ENCODE data around the gene THSD7A.

The THSD7A gene

GRCh38 chr7:11848251-11848650 lies 16.3 kb upstream of the THSD7A start:
- no peak for TF ChIP-seq CTCF (conservative IDR thresholded peaks at IDR 0.05; ENCODE audit: low read depth, low read length)
- DNase-seq (ENCODE audit: low read depth) = no peak
- H3K4me3 ChIP-seq (ENCODE audit: low read length) = no peak overlapping the region

- no peak for DNase-seq (ENCODE audit: low read depth)
- no peak for TF ChIP-seq CTCF (conservative IDR thresholded peaks at IDR 0.05; ENCODE audit: low read depth, low read length)
- H3K4me3 ChIP-seq (ENCODE audit: low read length) = no peak overlapping the region
Observed at GRCh38 chr7:11847336-11847735, 15.3 kb upstream of the THSD7A start.

- DNase-seq (ENCODE audit: low read depth) = no peak
- TF ChIP-seq CTCF (conservative IDR thresholded peaks at IDR 0.05; ENCODE audit: low read depth, low read length) = no peak
- no peak overlapping the region for H3K4me3 ChIP-seq (ENCODE audit: low read length)
Observed at GRCh38 chr7:11846361-11846955, 14.5 kb upstream of the THSD7A start.

- DNase-seq (ENCODE audit: low read depth) = no peak
- no peak for TF ChIP-seq CTCF (conservative IDR thresholded peaks at IDR 0.05; ENCODE audit: low read depth, low read length)
- no peak overlapping the region for H3K4me3 ChIP-seq (ENCODE audit: low read length)
Observed at GRCh38 chr7:11843113-11843765, 11.2 kb upstream of the THSD7A start.

GRCh38 chr7:11841657-11842056 lies 9.7 kb upstream of the THSD7A start:
- no peak for TF ChIP-seq CTCF (conservative IDR thresholded peaks at IDR 0.05; ENCODE audit: low read depth, low read length)
- no peak overlapping the region for H3K4me3 ChIP-seq (ENCODE audit: low read length)
- no peak for DNase-seq (ENCODE audit: low read depth)

GRCh38 chr7:11835260-11835659 lies 3.3 kb upstream of the THSD7A start:
- H3K4me3 ChIP-seq (ENCODE audit: low read length) = no peak overlapping the region
- DNase-seq (ENCODE audit: low read depth) = no peak
- peak; percentile 42 for TF ChIP-seq CTCF (conservative IDR thresholded peaks at IDR 0.05; ENCODE audit: low read depth, low read length)

GRCh38 chr7:11833431-11833830 lies 1.4 kb upstream of the THSD7A start:
- peak; percentile 72 for DNase-seq (ENCODE audit: low read depth)
- no peak for TF ChIP-seq CTCF (conservative IDR thresholded peaks at IDR 0.05; ENCODE audit: low read depth, low read length)
- H3K4me3 ChIP-seq (ENCODE audit: low read length) = no peak overlapping the region

Measured in retinal pigment epithelial cell (primary cell).